ENCODE data around the gene BCAS3.
A peak's percentile ranks its signal among the peaks of the same experiment; 100 is the strongest.

Gene BCAS3

GRCh38 chr17:60676758-60677307, 818 bp upstream of the BCAS3 start:
- in situ Hi-C loops (cut with HindIII; ENCODE audit: low pct_ligation_motif_present, low sequenced_read_pairs) = no loop called here
- DNase-seq = no peak
- no peak for TF ChIP-seq CTCF (IDR thresholded peaks at IDR 0.05; ENCODE audit: low read depth, low read length, missing control alignments)

GRCh38 chr17:60678118-60678444, 430 bp downstream of the BCAS3 start:
- DNase-seq = no peak
- H3K4me3 ChIP-seq (ENCODE audit: low read depth, low read length) = peak overlapping the region; percentile 90
- H3K36me3 ChIP-seq (replicated peaks) = no peaks in the 10 kb centered on the region
- TF ChIP-seq CTCF (IDR thresholded peaks at IDR 0.05; ENCODE audit: low read depth, low read length, missing control alignments) = no peak
- in situ Hi-C loops (cut with HindIII; ENCODE audit: low pct_ligation_motif_present, low sequenced_read_pairs) = no loop called here
- H3K27ac ChIP-seq = peak overlapping the region; percentile 75
- H3K27me3 ChIP-seq (replicated peaks) = no peaks in the 10 kb centered on the region

More at GRCh38 chr17:60676758-60677307, 818 bp upstream of the BCAS3 start:
- H3K27ac ChIP-seq = peak overlapping the region; percentile 75
- H3K36me3 ChIP-seq (replicated peaks) = no peaks in the 10 kb centered on the region
- peak overlapping the region; percentile 90 for H3K4me3 ChIP-seq (ENCODE audit: low read depth, low read length)
- no peaks in the 10 kb centered on the region for H3K27me3 ChIP-seq (replicated peaks)

- TF ChIP-seq CTCF (IDR thresholded peaks at IDR 0.05; ENCODE audit: low read depth, low read length, missing control alignments) = no peak
- in situ Hi-C loops (cut with HindIII; ENCODE audit: low pct_ligation_motif_present, low sequenced_read_pairs) = no loop called here
Measured at GRCh38 chr17:60679287-60679686, 1.6 kb downstream of the BCAS3 start.

GRCh38 chr17:60680754-60681153, 3.1 kb downstream of the BCAS3 start:
- Histone ChIP-seq H3K4me3 (ENCODE audit: low read depth, low read length) (no peak overlapping the region), H3K36me3 (replicated peaks) (no peaks in the 10 kb centered on the region), H3K27me3 (replicated peaks) (no peaks in the 10 kb centered on the region), H3K27ac (no peak overlapping the region)
- TF ChIP-seq CTCF (IDR thresholded peaks at IDR 0.05; ENCODE audit: low read depth, low read length, missing control alignments) = no peak
- in situ Hi-C loops (cut with HindIII; ENCODE audit: low pct_ligation_motif_present, low sequenced_read_pairs) = no loop called here
- DNase-seq = no peak

More at GRCh38 chr17:60679287-60679686, 1.6 kb downstream of the BCAS3 start:
- H3K36me3 ChIP-seq (replicated peaks) = no peaks in the 10 kb centered on the region
- no peak overlapping the region for H3K4me3 ChIP-seq (ENCODE audit: low read depth, low read length)
- H3K27ac ChIP-seq = no peak overlapping the region
- DNase-seq = no peak
- H3K27me3 ChIP-seq (replicated peaks) = no peaks in the 10 kb centered on the region

GRCh38 chr17:60685437-60685836, 7.8 kb downstream of the BCAS3 start:
- Histone ChIP-seq H3K4me3 (ENCODE audit: low read depth, low read length) (no peak overlapping the region), H3K36me3 (replicated peaks) (no peaks in the 10 kb centered on the region), H3K27me3 (replicated peaks) (no peaks in the 10 kb centered on the region), H3K27ac (no peak overlapping the region)
- DNase-seq = no peak
- in situ Hi-C loops (cut with HindIII; ENCODE audit: low pct_ligation_motif_present, low sequenced_read_pairs) = no loop called here
- TF ChIP-seq CTCF (IDR thresholded peaks at IDR 0.05; ENCODE audit: low read depth, low read length, missing control alignments) = no peak

GRCh38 chr17:60695960-60696359, 18.3 kb downstream of the BCAS3 start:
- H3K36me3 ChIP-seq (replicated peaks) = no peaks in the 10 kb centered on the region
- in situ Hi-C loops (cut with HindIII; ENCODE audit: low pct_ligation_motif_present, low sequenced_read_pairs) = no loop called here

More at GRCh38 chr17:60695960-60696359, 18.3 kb downstream of the BCAS3 start:
- no peak for TF ChIP-seq CTCF (IDR thresholded peaks at IDR 0.05; ENCODE audit: low read depth, low read length, missing control alignments)
- Histone ChIP-seq H3K27ac (no peak overlapping the region), H3K4me3 (ENCODE audit: low read depth, low read length) (no peak overlapping the region), H3K27me3 (replicated peaks) (no peaks in the 10 kb centered on the region)
- DNase-seq = no peak

Data from brain microvascular endothelial cell (primary cell).